ENCODE data around the gene SPAG5. TPM values are rescaled to one million over a fixed set of nuclear protein-coding genes. Genes with fewer than 3 reads are reported as not detected.

Gene SPAG5
- total and polyA plus RNA-seq, 9 of the 15 experiments (the other 6 are each of a cell fraction or from before 2014, with no cell fraction given) = 94.4 to 286 (median 151) TPM

DNA sequence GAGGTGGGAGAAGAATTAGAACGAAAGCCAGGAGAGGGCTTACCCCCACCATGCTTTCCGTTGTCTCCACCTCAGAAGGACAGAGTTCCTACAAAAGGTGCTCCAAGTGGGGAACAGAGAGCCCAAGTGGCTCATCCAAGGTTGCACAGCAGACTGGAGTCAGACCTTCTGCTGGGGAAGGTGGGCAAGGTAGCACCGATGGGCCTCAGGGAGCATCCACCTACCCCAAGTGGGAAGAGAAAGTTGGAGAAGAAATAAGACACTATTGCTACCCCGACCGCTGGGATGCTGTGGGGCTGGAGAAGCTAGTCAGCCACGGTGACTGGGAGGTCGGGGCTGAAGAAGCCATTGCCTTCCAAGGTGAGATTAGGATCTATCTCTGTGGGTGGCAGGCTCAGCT lies 67.9 kb downstream of the SPAG5 start (continued):
- TF ChIP-seq RCOR1 (IDR thresholded peaks at IDR 0.05; ENCODE audit: borderline replicate concordance in 1 of 2, low read depth in 2 of 2, low read length in 2 of 2) (0 out of 4 replicates have a peak, but pooled peaks of 1 of the 2 experiments have one; percentile 22), ZFP36 (IDR thresholded peaks at IDR 0.05; ENCODE audit: low read depth, low read length, partially characterized antibody) (peak; percentile 82)

DNA sequence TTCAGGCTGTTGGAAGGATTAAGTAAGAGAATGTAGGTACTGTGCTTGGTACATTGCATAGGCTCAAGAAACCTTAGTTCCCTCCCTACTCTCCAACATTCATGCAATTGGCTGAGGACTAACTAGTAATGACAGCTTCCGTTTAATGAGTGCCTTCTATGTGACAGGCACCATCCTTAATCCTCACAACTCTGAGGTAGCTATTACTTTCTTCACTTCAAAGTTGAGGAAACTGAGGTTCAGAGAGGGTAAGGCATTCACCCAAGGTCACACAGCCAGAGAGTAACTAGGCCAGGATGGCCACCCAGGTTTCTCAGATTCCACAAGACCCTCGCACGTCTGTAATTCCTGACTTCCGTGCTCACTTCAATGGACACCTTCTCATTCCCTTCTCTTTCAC lies 68.6 kb downstream of the SPAG5 start:
- Histone ChIP-seq H3K9ac (ENCODE audit: insufficient read depth in 1 of 2, low read depth in 2 of 2, low read length in 2 of 2) (no peak overlapping the region), H3K79me2 (ENCODE audit: control insufficient read depth, insufficient read depth, low read length) (no peaks in the 10 kb centered on the region), H3K9me1 (ENCODE audit: control insufficient read depth, insufficient read depth, low read length) (no peaks in the 10 kb centered on the region), H3K27me3 (ENCODE audit: control insufficient read depth in 2 of 2, insufficient read depth in 2 of 2, low read length in 2 of 2) (peaks cover 5 to 27% of the 10 kb centered on the region in 2 experiments; a peak in 3 of 5 replicates), H3K4me1 (replicated peaks in 1 of 2; ENCODE audit: control insufficient read depth in 2 of 2, insufficient read depth in 2 of 2, low read length in 2 of 2) (peaks cover 22 to 42% of the 10 kb centered on the region in 2 experiments; a peak in 4 of 5 replicates), H3K27ac (ENCODE audit: extremely low read depth, low read depth, low read length) (no peak overlapping the region), H2AFZ (ENCODE audit: low read depth, low read length) (no peak overlapping the region), H3K4me3 (no peak overlapping the region), H3K9me3 (replicated peaks; ENCODE audit: control insufficient read depth, insufficient read depth, low read depth, low read length) (peaks cover 8% of the 10 kb centered on the region), H4K20me1 (replicated peaks; ENCODE audit: control insufficient read depth, insufficient read depth, low read length) (0 out of 2 replicates have a peak, but pooled peaks cover 8% of the 10 kb centered on the region), H3K36me3 (ENCODE audit: control insufficient read depth, insufficient read depth, low read length) (no peaks in the 10 kb centered on the region), H3K4me2 (ENCODE audit: insufficient read depth, low read length) (no peak overlapping the region)
- ATAC-seq (no peak), DNase-seq (ENCODE audit: extremely low read depth in 1 of 4, low spot score in 3 of 4) (no peak), FAIRE-seq (no peak)
- no TSS peak for BruUV-seq (replicated peaks)
- WGBS (ENCODE audit: insufficient coverage, low coverage, missing lambda C conversion rate) = 6% methylated on average over 4 of the region's 4 CpGs
- POLR2A ChIA-PET = interaction anchor here (0.7 kb wide), 1 partner anchor 722 kb away, joined by 3 read pairs; no protein-coding TSS in a partner anchor
- intact Hi-C loops (cut with micrococcal nuclease) (no loop called here), in situ Hi-C loops (cut with MboI) (no loop called here)
- TF ChIP-seq ZFP36 (IDR thresholded peaks at IDR 0.05; ENCODE audit: low read depth, low read length, partially characterized antibody) (peak; percentile 89), BCOR (IDR thresholded peaks at IDR 0.05) (peak; percentile 59), ZFX (CRISPR knock-in tag; IDR thresholded peaks at IDR 0.05) (no peak), SMARCA5 (IDR thresholded peaks at IDR 0.05) (peak; percentile 33; the same call in 1 of the 2 replicates), RBM25 (IDR thresholded peaks at IDR 0.05; ENCODE audit: low read depth, low read length, severe bottlenecking) (peak; percentile 97), CHD4 (IDR thresholded peaks at IDR 0.05; ENCODE audit: insufficient read depth, insufficient replicate concordance, low read depth, low read length, poor library complexity, severe bottlenecking) (no peak), HDAC2 (IDR thresholded peaks at IDR 0.05) (0 out of 2 replicates have a peak, but pooled peaks have one; percentile 33), BRD9 (IDR thresholded peaks at IDR 0.05; ENCODE audit: low read depth, partially characterized antibody) (peak; percentile 43)
- CTCF ChIA-PET (ENCODE audit: low intra/inter-chr PET ratio) = no interaction called here

All from K562 (cell line).